A549 treated with RU486 at 1 μM for 4 hours (cell line): ENCODE results near the gene SACS. TPM values are rescaled to one million over a fixed set of nuclear protein-coding genes. Genes with fewer than 3 reads are reported as not detected.

Experiments
- total RNA-seq: library from RNA; stranded (reverse); fragments of 200-300 nt; extraction: Qiagen RNA extraction; gene quantifications from 5 replicates; pipeline ENCODE4 v1.2.3, GENCODE V29; 2022; ENCODE audit warnings: low read depth

The SACS gene
- 6.2 to 13.2 TPM (median 11.4 TPM) in 5 replicates for total RNA-seq

GRCh38 chr13:23433171-23434153 lies at the start of gene SACS:
SACS (minus strand) TSS chr13:23433702; CDS start chr13:23411239, 22,463 bp downstream.

Other genes starting within 250 kb of the SACS start
- 1.5 to 3.8 TPM (median 3.1 TPM) in 5 replicates for gene TNFRSF19, start 136.7 kb upstream of the SACS start, total RNA-seq